Esophagus squamous epithelium (tissue), 5 donors: Measurements from ENCODE around the gene OGFR. TPM values are rescaled to one million over a fixed set of nuclear protein-coding genes. Genes with fewer than 3 reads are reported as not detected.

Experiments used
- DNase-seq: peaks from one replicate; lab custom pipeline; 2025; lab: John Stamatoyannopoulos, UW
- H3K27ac ChIP-seq, 4 donors: fragments of 200-600 bp; sonication (generic); one replicate each; pipeline ENCODE4 v1.5.1; 2016 to 2019; ENCODE audit warnings: mild to moderate bottlenecking in 1 of 4
- H3K27me3 ChIP-seq, 4 donors: fragments of 200-600 bp; sonication (generic); 1 replicate in 3 of 4; 2 replicates in 1 of 4; pipeline versions ENCODE4 v1.5.1 to v1.6.0; 2017 to 2021; ENCODE audit warnings: antibody characterized with exemption in 1 of 4
- H3K36me3 ChIP-seq, 3 donors: fragments of 200-600 bp; sonication (generic); one replicate each; pipeline ENCODE4 v1.5.1; 2016 to 2019
- H3K4me1 ChIP-seq, 3 donors: fragments of 200-600 bp; sonication (generic); one replicate each; pipeline ENCODE4 v1.5.1; 2017 to 2019
- H3K4me3 ChIP-seq, 4 donors: fragments of 200-600 bp; sonication (generic); 1 replicate in 3 of 4; 2 replicates in 1 of 4; pipeline ENCODE4 v1.5.1; 2016 to 2019; ENCODE audit warnings: mild to moderate bottlenecking in 2 of 4, moderate library complexity in 1 of 4
- H3K9me3 ChIP-seq, 3 donors: fragments of 200-600 bp; sonication (generic); one replicate each; pipeline ENCODE4 v1.5.1; 2016 to 2019
- POLR2A ChIP-seq, 4 donors: fragments of 450-650 bp; IDR thresholded peaks; one replicate each; pipeline ENCODE4 v1.6.1; 2017; ENCODE audit warnings: antibody characterized with exemption in 4 of 4, mild to moderate bottlenecking in 4 of 4, moderate library complexity in 3 of 4
- WGBS, 2 donors: methylation state at CpG; one replicate each; pipeline ENCODE4 v1.1.5; 2018; 5-methylcytosine and 5-hydroxymethylcytosine counted together
- intact Hi-C: fragments of 100-400 bp; cut with DNase I; formaldehyde crosslinking; loops from one replicate; pipeline ENCODE4 v1.15.0; 2022
- total RNA-seq, 4 donors: library from RNA; depleted of rRNA; stranded (reverse); fragments of >200 nt; gene quantifications; one replicate each; pipeline ENCODE4 v1.1.0, GENCODE V29; 2016
- TF ChIP-seq, protein P1 (sequence below), 6 experiments: fragments of 450-650 bp in 4 of 6; fragments of 200-600 bp in 2 of 6; sonication (generic) in 2 of 6; IDR thresholded peaks; one replicate each; pipeline ENCODE4 v1.5.1; 2016 to 2019; ENCODE audit warnings: antibody characterized with exemption in 6 of 6, mild to moderate bottlenecking in 4 of 6, moderate library complexity in 4 of 6
- donor health status: DM: yes; HTN: yes; CAD: no.

OGFR gene
- total RNA-seq, 4 donors from 2014 or later: 19.1 to 41.4 (median 27.3) TPM

DNA sequence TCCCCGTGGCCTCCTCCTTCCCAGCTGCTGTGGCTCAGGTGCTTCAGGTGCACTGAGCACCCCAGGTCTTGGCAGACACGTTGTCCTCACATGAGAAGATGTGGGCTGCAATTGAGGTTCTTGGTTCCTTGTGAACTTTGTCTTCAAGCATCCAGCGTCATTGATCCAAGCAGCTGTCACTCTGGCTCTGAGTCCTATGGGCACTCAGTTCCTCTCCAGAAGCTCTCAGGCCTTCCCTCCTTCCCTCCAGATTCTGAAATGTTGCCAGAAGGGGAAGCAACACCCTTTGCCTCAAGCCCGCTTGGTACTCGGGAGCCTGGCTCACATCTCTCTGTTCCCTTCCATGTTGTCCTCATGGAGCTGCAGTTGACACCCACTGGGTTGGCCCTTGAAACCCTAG, 16.8 kb upstream of the OGFR start:
- Histone ChIP-seq H3K27me3 (peaks cover 0 to 27% (median 0%) of the 10 kb centered on the region in 4 donors), H3K4me1 (peaks cover 0 to 7% (median 3%) of the 10 kb centered on the region in 3 donors), H3K4me3 (no peak overlapping the region), H3K27ac (no peak overlapping the region), H3K9me3 (no peaks in the 10 kb centered on the region), H3K36me3 (no peaks in the 10 kb centered on the region)
- 79 to 84% methylated on average over 3 to 5 of the region's 5 CpGs for WGBS, 2 donors
- DNase-seq: no peak
- TF ChIP-seq, protein P1, sequence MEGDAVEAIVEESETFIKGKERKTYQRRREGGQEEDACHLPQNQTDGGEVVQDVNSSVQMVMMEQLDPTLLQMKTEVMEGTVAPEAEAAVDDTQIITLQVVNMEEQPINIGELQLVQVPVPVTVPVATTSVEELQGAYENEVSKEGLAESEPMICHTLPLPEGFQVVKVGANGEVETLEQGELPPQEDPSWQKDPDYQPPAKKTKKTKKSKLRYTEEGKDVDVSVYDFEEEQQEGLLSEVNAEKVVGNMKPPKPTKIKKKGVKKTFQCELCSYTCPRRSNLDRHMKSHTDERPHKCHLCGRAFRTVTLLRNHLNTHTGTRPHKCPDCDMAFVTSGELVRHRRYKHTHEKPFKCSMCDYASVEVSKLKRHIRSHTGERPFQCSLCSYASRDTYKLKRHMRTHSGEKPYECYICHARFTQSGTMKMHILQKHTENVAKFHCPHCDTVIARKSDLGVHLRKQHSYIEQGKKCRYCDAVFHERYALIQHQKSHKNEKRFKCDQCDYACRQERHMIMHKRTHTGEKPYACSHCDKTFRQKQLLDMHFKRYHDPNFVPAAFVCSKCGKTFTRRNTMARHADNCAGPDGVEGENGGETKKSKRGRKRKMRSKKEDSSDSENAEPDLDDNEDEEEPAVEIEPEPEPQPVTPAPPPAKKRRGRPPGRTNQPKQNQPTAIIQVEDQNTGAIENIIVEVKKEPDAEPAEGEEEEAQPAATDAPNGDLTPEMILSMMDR (IDR thresholded peaks at IDR 0.05): no peak
- TF ChIP-seq POLR2A (IDR thresholded peaks at IDR 0.05): no peak
- intact Hi-C loops: loop anchor here (5.0 to 10.0 kb wide), 2 partner anchors 111 to 293 kb away; no protein-coding TSS in a partner anchor

- WGBS, 2 donors: 57 to 65% methylated on average over 6 to 10 of the region's 15 CpGs
- Histone ChIP-seq H3K4me1 (peaks cover 1 to 12% (median 3%) of the 10 kb centered on the region in 3 donors), H3K36me3 (no peaks in the 10 kb centered on the region), H3K27me3 (peaks cover 0 to 27% (median 0%) of the 10 kb centered on the region in 4 donors), H3K4me3 (no peak overlapping the region), H3K27ac (no peak overlapping the region), H3K9me3 (no peaks in the 10 kb centered on the region)
- no peak for DNase-seq
- TF ChIP-seq POLR2A (IDR thresholded peaks at IDR 0.05): no peak
- TF ChIP-seq, protein P1 (IDR thresholded peaks at IDR 0.05): no peak
- intact Hi-C loops: loop anchor here (5.0 to 10.0 kb wide), 2 partner anchors 111 to 294 kb away; no protein-coding TSS in a partner anchor
Observed at GRCh38 chr20:62788607-62789006, 16.0 kb upstream of the OGFR start.

GRCh38 chr20:62790075-62790474, 14.6 kb upstream of the OGFR start:
- intact Hi-C loops: no loop called here
- Histone ChIP-seq H3K4me1 (peaks cover 3 to 25% (median 5%) of the 10 kb centered on the region in 3 donors), H3K36me3 (no peaks in the 10 kb centered on the region), H3K9me3 (no peaks in the 10 kb centered on the region), H3K27me3 (peaks cover 0 to 17% (median 0%) of the 10 kb centered on the region in 4 donors), H3K27ac (no peak overlapping the region), H3K4me3 (no peak overlapping the region)
- TF ChIP-seq POLR2A (IDR thresholded peaks at IDR 0.05): no peak
- TF ChIP-seq, protein P1 (IDR thresholded peaks at IDR 0.05): no peak
- WGBS, 2 donors: 81 to 92% methylated on average over 8 to 9 of the region's 12 CpGs
- DNase-seq: no peak

DNA sequence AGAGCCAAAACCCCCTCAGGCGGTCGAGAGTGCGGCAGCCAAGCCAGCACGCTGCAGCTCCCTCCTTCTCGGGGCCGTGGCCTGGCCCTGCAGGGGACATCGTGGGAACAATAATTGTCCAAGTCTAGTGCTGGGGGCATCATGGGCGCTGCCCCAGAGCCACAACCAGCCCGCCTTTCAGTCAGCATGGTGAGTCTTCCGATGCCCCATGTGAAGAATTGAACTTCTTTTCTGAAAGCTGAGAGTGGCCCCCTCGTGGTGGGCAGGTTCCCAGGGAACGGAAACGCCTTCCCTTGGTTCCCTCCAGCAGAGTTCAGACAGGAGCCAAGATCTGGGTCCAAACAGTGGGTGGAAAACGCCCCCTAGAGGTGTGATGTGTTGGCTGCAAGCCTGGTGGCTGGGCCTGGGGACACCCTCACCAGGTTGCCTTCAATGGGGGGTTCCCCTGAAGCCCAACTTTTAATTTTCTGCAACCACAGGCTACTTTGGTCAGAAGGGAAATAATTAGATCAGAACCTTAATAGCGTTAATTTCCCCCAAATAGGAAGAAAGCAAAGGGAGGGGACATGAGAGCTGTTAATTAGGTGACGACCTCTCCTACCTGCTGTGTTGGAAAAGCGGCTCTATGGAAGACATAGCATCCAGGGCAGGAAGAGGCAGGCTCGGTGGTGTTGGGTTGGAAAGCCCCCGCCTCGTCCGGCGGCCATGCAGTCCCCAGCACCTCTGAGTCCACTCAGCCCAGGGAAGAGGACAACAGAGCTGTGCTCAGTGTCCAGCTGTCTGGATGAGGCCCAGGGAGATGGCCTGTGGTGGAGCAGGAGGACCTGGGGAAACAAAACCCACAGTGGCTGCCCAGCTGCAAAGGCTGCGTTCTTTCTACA, 13.1 kb upstream of the OGFR start:
- DNase-seq: no peak
- intact Hi-C loops: no loop called here
- H3K27ac ChIP-seq: no peak overlapping the region

More for the DNA sequence above, 13.1 kb upstream of the OGFR start:
- no peak overlapping the region for H3K4me3 ChIP-seq
- H3K9me3 ChIP-seq: no peaks in the 10 kb centered on the region
- 25 to 32% methylated on average over 16 to 19 of the region's 23 CpGs for whole genome bisulfite sequencing, 2 donors
- TF ChIP-seq, protein P1 (IDR thresholded peaks at IDR 0.05): peak; percentile 77 to 94 (median 89)
- TF ChIP-seq POLR2A (IDR thresholded peaks at IDR 0.05): no peak
- no peaks in the 10 kb centered on the region for H3K36me3 ChIP-seq
- H3K4me1 ChIP-seq: peaks cover 3 to 36% (median 5%) of the 10 kb centered on the region in 3 donors
- H3K27me3 ChIP-seq: peaks cover 0 to 3% (median 0%) of the 10 kb centered on the region in 4 donors
